ENCODE results near the gene FLT3. TPM values are rescaled to one million over a fixed set of nuclear protein-coding genes. Genes with fewer than 3 reads are reported as not detected.

The FLT3 gene
- total and polyA plus RNA-seq, 2 of the 13 experiments (the other 11 are each of a cell fraction or from before 2014, with no cell fraction given) = not detected

GRCh38 chr13:27960362-27961226, 139.8 kb downstream of the FLT3 start (continued):
- TF ChIP-seq FOSL1 (CRISPR knock-in tag; IDR thresholded peaks at IDR 0.05; ENCODE audit: borderline replicate concordance) (no peak), HDAC2 (CRISPR knock-in tag; IDR thresholded peaks at IDR 0.05) (peak; percentile 86), ARID4A (CRISPR knock-in tag; IDR thresholded peaks at IDR 0.05; ENCODE audit: borderline replicate concordance) (peak; percentile 87), CREM (IDR thresholded peaks at IDR 0.05) (peak; percentile 35; the same call in 1 of the 2 replicates), CREM (CRISPR knock-in tag; IDR thresholded peaks at IDR 0.05) (no peak), GPN1 (CRISPR knock-in tag; IDR thresholded peaks at IDR 0.05; ENCODE audit: borderline replicate concordance) (no peak), ZNF768 (CRISPR knock-in tag; IDR thresholded peaks at IDR 0.05) (peak; percentile 57; the same call in 1 of the 2 replicates), RAD51 (IDR thresholded peaks at IDR 0.05; ENCODE audit: borderline replicate concordance) (no peak), DRAP1 (CRISPR knock-in tag; IDR thresholded peaks at IDR 0.05) (peak; percentile 63; the same call in 1 of the 2 replicates), NCOA1 (CRISPR knock-in tag; IDR thresholded peaks at IDR 0.05) (peak; percentile 69; the same call in 1 of the 2 replicates), FOXA3 (CRISPR knock-in tag; IDR thresholded peaks at IDR 0.05) (peak; percentile 98), ZBTB14 (CRISPR knock-in tag; IDR thresholded peaks at IDR 0.05) (no peak), ZNF614 (CRISPR knock-in tag; IDR thresholded peaks at IDR 0.05; ENCODE audit: borderline replicate concordance) (0 out of 2 replicates have a peak, but pooled peaks have one; percentile 46), ZNF414 (CRISPR knock-in tag; IDR thresholded peaks at IDR 0.05) (0 out of 2 replicates have a peak, but pooled peaks have one; percentile 64), SALL2 (CRISPR knock-in tag; IDR thresholded peaks at IDR 0.05) (0 out of 2 replicates have a peak, but pooled peaks have one; percentile 40)
- TF ChIP-seq, protein P1, sequence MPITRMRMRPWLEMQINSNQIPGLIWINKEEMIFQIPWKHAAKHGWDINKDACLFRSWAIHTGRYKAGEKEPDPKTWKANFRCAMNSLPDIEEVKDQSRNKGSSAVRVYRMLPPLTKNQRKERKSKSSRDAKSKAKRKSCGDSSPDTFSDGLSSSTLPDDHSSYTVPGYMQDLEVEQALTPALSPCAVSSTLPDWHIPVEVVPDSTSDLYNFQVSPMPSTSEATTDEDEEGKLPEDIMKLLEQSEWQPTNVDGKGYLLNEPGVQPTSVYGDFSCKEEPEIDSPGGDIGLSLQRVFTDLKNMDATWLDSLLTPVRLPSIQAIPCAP (CRISPR knock-in tag; IDR thresholded peaks at IDR 0.05; ENCODE audit: low read depth) = no peak
- TF ChIP-seq, protein P2, sequence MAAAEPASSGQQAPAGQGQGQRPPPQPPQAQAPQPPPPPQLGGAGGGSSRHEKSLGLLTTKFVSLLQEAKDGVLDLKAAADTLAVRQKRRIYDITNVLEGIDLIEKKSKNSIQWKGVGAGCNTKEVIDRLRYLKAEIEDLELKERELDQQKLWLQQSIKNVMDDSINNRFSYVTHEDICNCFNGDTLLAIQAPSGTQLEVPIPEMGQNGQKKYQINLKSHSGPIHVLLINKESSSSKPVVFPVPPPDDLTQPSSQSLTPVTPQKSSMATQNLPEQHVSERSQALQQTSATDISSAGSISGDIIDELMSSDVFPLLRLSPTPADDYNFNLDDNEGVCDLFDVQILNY (CRISPR knock-in tag; conservative IDR thresholded peaks at IDR 0.05) = no peak
- TF ChIP-seq, protein P3, sequence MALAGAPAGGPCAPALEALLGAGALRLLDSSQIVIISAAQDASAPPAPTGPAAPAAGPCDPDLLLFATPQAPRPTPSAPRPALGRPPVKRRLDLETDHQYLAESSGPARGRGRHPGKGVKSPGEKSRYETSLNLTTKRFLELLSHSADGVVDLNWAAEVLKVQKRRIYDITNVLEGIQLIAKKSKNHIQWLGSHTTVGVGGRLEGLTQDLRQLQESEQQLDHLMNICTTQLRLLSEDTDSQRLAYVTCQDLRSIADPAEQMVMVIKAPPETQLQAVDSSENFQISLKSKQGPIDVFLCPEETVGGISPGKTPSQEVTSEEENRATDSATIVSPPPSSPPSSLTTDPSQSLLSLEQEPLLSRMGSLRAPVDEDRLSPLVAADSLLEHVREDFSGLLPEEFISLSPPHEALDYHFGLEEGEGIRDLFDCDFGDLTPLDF (CRISPR knock-in tag; IDR thresholded peaks at IDR 0.05) = peak; percentile 66
